ENCODE data around the gene CCNY.
A peak's percentile ranks its signal among the peaks of the same experiment; 100 is the strongest.

The CCNY gene

DNA sequence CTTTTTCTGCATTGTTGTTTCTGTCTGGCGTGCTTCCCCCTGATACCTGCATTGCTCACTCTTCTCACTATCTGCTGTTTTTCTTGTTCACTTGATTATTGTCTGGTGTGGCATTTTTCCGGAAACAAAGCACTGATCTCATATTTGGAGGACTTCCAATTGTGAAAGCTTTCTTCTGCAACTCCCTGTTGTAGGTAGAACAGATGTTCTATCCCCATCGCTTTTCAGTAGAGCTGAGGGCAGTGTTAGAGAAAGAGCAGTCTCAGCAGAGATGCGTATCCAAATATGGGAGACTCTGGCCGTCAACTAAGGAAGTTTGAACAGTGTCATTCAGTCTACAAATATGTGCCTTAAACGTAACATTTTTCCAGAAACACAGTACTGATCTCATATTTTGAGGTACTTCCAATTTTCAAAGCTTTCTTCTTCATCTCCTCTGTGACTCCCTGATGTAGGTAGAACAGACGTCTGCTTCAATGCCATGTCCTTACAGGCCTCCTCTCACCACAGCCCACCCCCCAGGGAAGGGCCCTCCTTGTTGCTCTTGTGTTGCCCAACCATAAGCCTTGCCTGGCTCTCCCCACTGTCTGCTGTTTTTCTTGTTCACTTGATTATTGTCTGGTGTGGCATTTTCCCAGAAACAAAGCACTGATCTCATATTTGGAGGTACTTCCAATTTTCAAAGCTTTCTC lies 241.8 kb downstream of the CCNY start:
- no peak for DNase-seq

DNA sequence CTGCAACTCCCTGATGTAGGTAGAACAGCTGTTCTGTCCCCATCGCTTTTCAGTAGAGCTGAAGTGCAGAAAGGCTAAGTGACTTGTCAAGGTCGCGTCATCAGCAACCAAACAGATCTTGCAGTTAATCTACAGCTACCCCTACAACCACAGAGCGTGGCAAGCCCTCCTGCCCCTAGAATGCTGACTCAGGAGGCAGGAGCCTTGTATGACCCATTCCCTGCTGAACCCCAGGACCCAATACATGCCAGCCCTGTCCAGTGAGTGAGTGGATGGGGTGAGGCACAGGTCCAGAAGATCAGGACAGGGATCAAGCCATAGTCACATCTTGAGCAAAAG lies 242.3 kb downstream of the CCNY start:
- no peak for DNase-seq

DNA sequence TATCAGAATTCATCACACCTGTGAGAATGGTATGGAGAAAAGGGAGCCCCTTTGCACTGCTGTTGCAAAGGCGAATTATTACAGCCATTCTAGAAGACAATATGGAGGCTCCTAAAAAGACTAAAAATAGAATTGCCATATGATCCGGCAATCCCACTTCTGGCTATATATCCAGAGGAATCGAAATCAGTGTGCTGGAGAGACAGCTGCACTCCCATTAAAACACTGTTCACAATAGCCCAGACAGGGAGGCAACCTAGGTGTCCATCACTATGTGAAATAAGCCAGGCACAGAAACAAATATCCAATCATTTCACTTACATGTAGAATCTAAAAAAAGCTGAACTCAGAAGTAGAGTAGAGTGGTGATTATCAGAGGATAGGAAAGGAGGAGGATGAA lies 242.8 kb downstream of the CCNY start:
- no peak for DNase-seq

DNA sequence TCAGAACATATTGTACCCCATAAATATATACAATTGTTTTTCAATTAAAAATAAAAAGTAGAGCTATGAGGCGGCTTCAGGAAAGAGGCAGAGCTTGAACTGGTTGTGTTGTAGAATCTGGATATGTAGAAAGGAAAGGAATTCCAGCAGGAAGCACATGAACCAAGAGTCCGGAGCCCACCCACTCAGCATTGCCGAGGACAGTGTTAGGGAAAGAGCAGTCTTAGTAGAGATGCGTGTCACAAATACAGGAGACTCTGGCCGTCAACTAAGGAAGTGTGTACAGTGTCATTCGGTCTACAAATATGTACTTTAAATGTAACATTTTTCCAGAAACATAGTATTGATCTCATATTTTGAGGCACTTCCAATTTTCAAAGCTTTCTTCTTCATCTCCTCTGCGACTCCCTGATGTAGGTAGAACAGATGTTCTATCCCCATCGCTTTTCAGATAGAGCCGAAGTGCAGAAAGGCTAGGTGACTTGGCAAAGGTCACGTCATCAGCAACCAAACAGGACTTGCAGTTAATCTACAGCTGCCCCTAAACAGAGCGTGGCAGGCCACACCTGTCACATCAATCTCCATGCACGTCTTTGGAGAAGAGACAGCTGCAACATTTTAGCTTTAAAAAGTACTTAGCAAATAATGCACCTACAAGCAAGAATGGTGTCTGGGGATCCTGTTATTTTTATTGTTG lies 243.6 kb downstream of the CCNY start:
- no peak for DNase-seq

DNA sequence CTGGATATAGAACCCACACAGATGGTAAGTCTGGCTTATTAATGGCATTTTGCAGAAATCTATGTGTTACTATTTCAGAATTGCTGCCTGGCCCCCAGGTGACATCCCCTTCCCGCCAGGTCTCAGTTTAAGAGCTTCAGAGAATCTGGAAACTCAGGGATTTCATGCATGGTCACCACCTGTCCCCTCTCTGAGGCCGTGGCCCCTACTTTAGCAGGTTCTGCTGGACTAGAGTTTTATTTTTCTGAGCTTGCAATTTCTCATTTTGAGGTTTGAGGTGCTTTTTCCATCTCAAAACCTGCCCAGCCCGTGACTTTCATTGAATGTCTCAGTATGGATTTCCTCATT lies 244.1 kb downstream of the CCNY start:
- no peak for DNase-seq

DNA sequence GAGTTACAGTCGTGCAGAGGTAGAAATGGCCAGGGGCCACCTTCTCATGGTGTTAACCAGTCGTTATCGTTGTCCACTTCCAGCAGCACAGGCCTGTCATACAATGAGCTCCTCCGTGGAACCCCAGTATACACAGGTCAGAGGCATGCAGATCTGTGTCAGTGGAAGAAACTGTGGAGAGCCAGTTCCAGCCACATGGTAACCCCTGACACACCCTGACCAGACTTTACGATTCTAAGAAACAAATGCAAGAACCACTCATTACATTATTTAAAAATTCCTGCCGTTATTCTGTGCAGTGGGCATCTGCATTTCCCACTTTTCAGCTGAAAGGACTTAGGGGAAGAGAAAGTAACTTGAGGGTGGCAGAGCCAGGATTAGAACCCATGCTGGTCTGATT lies 245.3 kb downstream of the CCNY start:
- DNase-seq = no peak

DNA sequence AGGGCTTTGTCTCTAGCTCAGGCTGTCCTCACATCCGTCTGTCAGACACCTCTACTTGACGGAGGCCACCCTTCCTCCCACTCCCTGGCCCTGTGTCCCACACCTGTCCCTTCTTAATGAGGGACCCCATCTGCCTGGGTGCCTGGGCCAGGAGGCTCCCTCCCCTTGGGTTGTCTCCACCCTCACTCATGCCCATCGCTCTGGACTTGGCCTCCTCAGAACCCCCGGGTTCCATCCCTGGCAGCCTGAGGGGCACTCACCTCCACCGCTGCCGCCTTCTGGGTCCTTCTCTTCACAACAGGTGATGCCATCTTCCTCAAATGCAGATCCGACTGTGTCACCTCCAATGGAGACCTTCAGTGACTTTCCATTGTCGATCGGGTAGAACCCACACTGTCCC lies 248.6 kb downstream of the CCNY start:
- no peak for DNase-seq

DNA sequence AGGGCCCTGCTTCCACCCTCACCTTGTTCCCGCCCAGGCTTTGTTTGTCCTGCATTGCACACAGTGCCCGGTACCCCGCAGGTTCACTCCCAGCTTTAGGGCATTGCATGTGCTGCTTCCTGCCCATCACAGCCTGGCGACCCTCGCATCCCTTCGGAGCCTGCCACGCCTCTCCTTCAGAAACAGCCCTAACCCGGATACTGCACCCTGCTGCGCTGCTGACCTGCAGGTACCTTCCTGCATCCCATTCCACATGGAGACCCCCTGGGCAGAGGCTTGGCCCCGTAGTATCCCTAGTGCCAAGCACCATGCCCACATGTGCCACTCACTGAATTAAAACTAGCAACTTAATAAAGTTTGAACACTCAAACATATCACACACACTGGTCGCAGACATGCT lies 249.0 kb downstream of the CCNY start:
- no peak for DNase-seq

DNA sequence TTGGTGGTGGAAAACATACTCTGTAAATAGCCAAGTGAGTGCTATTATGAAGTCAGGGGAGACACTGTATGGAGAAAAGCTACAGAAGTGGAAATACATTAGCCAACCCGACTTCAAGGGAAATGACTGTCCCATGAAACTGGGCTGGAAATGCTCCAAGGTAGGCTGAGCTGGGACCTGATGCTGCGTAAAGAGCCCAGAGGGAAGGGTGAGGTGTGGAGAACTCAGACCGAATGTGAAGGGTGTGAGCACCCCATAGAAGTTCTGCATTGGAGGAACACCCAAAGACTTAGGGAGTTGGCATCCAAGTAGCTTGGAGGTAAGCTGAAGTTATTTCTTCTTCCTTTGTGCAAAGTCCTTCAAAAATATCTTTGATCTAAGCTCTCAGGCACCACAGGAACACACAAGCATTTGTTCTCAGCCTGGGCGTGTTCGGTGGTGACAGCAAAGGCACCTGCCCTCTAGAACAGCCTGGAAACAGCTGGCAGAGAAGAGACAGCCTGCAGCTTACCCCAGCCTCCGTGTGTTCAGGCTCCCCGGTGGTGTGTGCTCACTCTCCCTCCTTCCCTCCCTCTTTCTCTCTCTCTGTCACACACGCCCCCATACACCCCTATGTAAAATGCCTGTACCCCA lies 249.7 kb downstream of the CCNY start:
- no peak for DNase-seq

DNA sequence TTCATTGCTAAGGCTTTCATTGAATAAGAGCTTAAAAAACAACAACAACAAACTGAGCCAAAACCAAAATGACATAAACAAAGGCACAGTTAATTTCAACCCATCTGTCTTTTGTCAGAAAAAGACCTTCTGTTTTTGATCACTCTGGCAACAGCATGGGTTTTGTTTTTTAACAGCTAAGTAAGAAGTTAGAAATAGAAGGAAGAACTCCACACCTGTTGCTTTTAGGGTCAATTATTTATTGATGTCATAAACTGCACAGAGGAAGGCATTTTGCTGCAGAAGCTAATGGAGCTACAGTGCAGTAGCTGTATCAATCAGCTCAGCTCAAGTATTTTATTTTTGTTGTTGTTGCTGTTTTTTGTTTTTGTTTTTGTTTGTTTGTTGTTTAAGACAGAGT lies 252.5 kb downstream of the CCNY start:
- DNase-seq = no peak

DNA sequence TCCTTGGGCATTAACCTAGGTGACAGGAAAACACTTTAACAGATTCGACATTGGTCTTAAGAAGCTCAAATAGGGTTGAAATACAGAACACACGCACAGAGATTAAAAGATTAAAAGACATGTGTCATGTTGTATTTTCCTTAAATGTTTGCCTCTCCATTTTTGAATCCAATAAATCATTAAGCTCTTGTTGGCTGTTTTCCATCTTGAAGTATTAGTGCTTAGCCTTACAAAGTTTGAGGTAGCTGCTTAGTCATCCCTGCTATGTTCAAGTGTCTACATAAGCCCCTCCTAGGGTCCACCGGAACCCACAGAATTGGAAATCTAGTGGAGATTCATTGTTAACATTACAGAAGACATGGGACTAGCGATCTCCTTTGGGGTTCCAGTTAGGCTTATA lies 256.1 kb downstream of the CCNY start:
- no peak for DNase-seq

DNA sequence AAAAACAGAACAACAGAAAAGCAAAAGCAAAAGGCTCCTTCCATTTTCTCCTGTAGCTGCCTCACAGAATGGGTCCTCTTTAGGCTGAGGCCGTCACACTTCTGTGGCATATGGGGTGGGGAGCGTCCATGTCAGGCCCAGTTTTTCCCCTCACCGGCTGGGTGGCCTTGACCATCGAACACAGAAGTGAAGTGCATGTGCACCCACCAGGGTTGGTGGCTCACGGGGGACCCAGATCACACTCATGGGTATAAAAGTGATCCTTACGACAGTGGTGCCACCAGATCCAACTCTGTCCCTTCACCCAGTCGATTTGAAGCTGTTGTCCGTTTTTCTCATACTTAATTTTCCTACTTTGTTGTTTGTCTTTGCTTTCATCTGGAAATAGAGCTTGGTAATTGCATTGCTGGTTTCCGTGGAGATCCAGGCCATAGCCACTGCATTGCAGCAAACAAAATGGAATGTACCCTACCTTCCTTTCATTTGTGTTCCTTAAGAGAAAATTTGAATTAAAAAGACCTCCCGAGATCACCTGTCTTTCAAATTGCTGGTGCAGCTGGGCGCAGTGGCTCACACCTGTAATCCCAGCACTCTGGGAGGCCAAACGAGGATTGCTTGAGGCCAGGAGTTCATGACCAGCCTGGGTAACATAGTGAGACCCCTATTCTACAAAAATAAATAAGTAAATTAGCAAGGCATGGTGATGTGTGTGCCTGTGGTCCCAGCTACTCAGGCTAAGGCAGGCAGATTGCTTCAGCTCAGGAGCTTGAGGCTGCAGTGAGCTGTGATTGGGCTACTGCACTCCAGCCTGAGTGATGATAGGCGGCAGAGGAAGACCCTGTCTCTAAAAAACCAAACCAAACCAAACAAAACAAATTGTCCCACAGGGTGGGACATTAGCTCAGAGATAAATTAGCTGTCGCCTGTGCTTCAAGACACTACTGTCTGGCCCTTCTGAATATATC lies 258.1 kb downstream of the CCNY start:
- no peak for DNase-seq

DNA sequence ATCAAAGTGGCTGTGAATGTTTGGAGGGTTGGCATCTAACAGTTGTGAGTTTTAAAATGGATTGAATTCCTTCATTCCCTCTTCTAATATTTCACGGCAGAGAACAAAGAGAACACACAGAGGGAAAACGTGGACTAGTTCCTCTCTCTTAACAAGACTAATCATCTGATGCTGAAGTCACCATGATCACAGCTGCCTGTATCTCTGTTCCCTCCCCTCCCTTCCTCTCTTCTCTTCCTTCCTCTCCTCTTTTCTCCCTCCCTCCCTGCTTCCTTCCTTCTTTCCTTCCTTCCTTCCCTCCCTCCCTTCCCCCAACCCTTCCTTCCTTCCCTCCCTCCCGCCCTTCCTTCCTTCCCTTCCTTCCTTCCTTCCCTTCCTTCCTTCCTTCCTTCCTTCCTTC lies 258.8 kb downstream of the CCNY start:
- no peak for DNase-seq

DNA sequence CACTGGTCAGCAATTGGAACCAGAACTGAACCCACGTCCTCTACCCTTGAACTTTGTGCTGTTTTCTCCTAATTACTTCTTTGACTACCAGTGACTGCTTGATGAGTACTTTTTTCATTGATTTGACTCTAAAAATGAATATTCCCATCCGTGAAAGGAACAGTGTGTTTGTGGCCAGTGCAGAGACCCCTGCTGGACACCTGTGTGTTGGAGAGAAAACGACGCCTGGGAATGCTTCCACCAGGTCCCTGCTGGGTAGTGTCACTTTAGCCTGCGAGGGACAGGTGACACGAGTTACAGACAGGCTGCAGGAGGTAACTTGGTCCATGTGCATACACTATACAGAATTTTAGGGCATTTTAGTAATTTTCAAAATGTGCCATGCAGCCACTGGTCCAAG lies 262.1 kb downstream of the CCNY start:
- DNase-seq = no peak

DNA sequence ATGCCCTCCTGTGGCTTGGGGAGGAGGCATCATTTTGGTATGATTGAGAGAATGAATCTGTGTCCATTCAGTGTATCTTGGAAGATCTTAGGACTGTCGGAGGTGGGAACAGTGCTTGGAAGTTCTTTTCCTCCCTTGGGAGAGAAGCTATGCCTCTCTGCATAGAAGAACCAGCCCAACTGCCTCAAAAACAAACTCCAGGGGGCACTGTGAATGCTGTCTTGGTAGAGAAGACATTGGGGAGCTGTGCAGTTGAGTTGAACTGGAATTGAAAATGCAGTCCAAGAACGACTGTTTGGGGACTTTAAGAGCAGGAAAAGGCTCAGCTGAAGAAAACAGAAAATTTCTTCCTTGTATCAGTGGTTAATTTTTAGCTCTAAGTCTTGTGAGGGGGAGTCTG lies 263.9 kb downstream of the CCNY start:
- DNase-seq = no peak

DNA sequence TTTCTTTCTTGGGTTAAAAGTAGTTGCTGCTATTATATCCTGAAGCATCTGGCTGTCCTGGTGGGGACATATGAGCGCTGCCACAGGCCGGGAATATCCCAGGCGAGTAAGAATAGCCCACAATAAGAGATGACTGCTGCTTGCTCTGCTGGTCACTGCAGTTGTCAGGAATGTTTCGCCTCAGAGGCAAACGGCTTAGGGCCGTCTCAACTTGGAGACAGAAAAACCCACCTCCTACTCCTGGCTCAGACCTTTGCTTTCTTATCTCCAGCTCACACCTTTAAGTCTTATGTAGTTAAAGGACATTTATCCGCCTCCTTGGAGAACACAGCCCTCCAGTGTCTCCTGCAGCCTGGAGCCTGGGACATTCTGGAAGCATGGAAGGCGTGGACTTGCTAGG lies 268.9 kb downstream of the CCNY start, which contains the start of gene GJD4:
Gene GJD4, plus strand, starts transcription at position 151 of the 400 bp plus-strand sequence. Its CDS starts 227 bp downstream, at position 378.
- DNase-seq = peak in 1 of 51 donors; percentile 44

DNA sequence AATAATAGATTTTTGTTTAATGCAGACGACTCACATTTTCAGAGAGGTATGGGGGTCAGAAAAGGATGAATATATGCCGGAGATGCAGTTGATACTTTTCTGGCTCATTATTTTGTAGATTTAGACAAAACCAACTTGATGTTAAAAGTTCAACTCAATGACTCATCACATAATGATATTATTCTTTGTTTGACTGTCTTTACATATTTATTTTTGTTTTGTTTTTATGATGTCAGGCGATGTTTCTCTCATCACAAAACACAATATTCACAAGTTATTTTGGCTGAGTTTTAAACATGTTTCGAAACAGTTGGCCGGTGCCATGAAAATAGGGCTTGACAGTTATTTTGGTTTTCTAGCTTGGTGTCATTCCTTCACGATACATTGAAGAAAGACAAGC lies 270.1 kb downstream of the CCNY start:
- no peak for DNase-seq

DNA sequence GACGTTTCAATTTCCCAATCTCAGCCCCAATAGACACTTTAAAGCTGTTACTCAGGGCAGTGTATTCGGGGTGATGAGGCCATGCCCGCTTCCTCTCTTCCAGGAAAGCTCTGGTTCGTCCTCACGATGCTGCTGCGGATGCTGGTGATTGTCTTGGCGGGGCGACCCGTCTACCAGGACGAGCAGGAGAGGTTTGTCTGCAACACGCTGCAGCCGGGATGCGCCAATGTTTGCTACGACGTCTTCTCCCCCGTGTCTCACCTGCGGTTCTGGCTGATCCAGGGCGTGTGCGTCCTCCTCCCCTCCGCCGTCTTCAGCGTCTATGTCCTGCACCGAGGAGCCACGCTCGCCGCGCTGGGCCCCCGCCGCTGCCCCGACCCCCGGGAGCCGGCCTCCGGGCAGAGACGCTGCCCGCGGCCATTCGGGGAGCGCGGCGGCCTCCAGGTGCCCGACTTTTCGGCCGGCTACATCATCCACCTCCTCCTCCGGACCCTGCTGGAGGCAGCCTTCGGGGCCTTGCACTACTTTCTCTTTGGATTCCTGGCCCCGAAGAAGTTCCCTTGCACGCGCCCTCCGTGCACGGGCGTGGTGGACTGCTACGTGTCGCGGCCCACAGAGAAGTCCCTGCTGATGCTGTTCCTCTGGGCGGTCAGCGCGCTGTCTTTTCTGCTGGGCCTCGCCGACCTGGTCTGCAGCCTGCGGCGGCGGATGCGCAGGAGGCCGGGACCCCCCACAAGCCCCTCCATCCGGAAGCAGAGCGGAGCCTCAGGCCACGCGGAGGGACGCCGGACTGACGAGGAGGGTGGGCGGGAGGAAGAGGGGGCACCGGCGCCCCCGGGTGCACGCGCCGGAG lies 271.4 kb downstream of the CCNY start:
- peak in 4 of 51 donors; percentile 3 to 25 (median 10) for DNase-seq

DNA sequence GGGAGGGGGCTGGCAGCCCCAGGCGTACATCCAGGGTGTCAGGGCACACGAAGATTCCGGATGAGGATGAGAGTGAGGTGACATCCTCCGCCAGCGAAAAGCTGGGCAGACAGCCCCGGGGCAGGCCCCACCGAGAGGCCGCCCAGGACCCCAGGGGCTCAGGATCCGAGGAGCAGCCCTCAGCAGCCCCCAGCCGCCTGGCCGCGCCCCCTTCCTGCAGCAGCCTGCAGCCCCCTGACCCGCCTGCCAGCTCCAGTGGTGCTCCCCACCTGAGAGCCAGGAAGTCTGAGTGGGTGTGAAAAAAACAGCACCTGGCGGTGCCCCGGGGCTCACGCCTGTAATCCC lies 272.0 kb downstream of the CCNY start:
- no peak for DNase-seq

DNA sequence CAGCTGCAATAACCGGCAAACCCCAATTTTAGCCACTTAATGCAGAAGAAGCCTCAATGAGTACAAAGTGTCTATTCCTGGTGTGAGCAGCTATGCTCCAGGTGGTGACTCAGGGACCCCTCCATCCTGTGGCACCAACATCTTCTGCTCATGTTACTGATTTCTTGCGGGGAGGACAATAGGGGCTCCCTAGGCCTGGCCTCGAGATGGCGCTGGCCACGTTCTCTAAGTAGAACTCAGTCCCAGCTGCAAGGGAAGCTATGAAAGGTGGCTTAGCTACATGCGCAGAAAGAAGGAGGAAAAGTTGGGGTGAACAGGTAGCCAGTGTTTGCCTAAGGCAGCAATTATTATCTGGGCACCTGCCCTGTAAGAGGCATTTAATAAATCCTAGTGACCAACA lies 275.4 kb downstream of the CCNY start:
- DNase-seq = no peak

All from hypothalamus (tissue), 51 donors.